CD4-positive, alpha-beta T cell treated with Interleukin-2 at 100 ng/mL for 4 hours (primary cell): ENCODE results near the gene CBX5.
"Not testable (repeated sequence)": the region's sequence is repeated elsewhere in the genome, so short reads cannot be mapped to it uniquely, and the experiment has no call there.

Experiments used
- DNase-seq: peaks from one replicate; pipeline ENCODE4 v3.0.0-alpha.2; 2020; ENCODE audit warnings: low spot score

The CBX5 gene

GRCh38 chr12:54265364-54265812 is 14.5 kb downstream of the CBX5 start:
- no peak for DNase-seq

DNA sequence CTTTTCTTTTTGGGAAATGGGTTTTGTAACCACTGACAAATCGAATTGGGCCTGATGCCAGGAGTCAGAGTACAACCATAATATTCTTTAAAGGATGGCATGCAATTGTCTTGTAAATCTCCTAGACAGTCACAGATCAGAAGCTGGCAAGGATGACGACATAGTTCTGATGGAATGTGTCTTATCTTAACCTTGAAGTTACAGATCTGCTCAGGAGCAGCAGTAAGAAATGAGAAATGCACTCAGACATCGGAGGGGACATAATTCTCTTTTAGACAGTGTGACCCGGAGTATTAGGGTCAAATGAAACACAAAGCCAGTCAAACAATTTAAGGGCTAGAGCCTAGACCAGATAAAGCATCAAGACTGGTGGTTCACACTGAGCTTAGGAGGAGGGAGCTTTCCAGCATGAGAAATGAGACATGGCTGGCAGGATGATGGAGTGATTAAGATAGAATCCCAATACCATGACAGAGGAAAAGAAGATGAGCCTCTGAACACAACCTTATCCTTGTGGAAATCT is 17.5 kb downstream of the CBX5 start:
- DNase-seq: no peak

DNA sequence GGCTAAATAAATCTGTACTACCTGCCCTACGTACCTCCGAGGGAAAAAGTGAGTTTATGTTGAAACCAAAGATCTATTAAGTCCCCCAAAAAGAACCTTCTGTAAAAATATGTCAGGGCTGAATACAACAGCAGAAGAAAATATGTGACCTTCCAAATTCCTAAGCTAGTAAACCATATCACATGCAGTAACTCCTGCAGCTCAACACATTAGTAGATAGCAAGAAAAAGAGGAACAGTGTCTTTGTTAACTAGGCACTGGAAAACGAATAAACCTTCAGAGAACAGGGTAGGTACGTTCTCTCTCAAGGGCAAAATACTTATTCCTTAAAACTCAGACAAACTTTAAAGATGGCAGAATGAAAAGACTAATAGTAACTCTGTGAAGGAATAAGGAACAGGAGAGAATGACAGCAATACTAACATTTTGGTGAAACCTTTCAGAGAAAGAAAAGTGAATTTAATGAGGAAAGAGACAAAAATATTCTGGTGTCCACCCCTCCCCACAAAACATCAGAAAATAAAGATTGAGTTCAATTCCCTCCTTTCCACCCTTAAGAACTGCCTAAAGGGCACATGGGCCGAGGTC is 18.0 kb downstream of the CBX5 start:
- no peak for DNase-seq

- DNase-seq: peak; percentile 22
Measured at GRCh38 chr12:54259194-54260011, 20.5 kb downstream of the CBX5 start.

GRCh38 chr12:54258201-54258681 is 21.7 kb downstream of the CBX5 start:
- no peak for DNase-seq

DNA sequence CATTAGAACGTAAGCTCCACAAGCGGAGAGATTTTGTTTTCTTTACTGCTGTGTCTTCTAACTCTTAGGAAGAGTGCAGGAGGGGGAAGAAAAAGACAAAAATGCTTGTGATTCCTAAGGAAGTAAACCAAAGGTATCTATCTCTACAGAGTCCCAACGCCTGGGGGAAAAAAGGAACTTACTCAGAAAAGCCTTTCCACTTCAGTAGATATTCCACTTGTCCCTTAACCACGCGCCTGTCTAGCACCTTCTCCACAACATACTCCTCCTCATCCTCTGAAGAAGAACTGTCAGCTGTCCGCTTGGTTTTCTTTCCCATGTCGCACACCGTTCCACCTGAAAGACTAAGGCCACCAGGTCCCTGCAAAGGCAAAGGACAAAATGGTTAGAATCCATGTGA is 22.6 kb downstream of the CBX5 start:
- DNase-seq: no peak

- DNase-seq: no peak
Measured at GRCh38 chr12:54253240-54253639, 26.7 kb downstream of the CBX5 start.

DNA sequence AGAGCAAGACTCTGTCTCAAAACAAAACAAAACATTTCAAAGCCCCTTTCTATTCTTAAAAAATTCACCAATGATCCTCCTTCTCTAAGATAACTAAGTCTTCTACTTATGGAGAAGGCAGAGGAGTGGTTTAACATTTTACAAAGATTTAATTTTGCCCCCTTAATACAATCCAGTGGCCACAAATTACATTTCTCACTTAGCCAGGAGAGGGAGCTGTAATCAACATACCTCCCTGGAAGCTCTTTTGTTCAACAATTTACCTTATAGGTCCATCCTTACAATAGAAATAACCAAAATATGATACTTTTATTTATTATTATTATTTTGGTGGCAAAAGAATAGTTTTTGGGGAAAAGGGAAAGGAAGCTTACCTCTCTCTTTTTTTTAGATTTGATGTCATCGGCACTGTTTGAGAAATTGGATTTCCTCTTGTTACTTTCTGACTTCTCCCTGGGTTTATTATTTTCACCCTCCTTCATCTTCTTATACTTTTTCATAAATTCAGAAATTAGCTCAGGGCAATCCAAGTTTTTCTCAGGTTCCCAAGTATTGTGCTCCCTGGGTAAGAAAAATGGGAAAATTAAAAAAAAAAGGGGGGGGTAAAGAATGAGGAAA is 28.1 kb downstream of the CBX5 start:
- peak; percentile 62 for DNase-seq

DNA sequence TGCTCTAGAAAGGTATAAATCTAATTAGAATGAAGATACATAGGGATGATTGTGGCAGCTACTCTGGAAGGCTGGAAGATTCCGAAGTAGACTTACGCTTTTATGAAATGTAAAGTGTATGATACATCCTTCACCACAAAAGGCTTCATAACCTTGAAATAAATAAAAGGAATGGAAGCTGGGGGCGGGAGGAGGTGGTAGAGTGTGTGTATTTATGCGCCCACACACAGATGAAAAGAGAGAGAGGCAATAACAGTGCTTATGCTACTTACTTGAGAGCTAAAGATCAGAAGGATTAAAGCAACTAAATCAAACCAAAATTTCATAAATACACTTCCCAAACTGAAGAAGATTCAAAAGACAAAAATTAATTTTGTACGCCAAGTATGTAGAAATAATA is 30.4 kb downstream of the CBX5 start:
- no peak for DNase-seq

DNA sequence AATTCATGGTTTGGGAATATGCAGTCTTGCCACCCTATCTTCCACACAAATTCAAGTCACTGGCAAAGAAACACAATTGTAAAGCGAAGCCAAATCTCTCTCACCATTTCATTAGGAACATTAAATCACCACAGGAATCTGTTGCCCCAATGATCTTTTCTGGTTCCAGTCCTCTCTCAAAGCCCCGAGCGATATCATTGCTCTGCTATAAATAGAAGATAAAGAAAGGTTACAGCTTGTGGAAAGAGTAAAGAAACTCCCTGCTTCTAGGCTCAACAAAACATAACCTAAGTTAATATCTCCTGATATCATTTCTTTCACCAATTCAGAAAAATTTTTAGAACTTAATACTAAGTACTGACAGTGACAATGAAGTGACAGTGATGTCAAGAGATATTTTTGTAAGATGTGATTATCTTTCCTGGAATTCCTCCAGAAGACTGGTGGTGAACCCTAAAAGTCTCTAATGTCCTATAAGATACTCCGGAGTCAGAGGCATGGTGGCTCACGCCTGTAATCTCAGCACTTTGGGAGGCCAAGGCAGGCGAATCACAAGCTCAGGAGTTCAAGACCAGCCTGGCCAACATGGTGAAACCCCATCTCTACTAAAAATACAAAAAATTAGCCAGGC is 33.8 kb downstream of the CBX5 start:
- DNase-seq: no peak

- DNase-seq: no peak
Measured at GRCh38 chr12:54240971-54241588, 38.8 kb downstream of the CBX5 start.

GRCh38 chr12:54240129-54240528 is 39.8 kb downstream of the CBX5 start:
- DNase-seq: no peak

- no peak for DNase-seq
Measured at GRCh38 chr12:54239620-54240019, 40.3 kb downstream of the CBX5 start.

DNA sequence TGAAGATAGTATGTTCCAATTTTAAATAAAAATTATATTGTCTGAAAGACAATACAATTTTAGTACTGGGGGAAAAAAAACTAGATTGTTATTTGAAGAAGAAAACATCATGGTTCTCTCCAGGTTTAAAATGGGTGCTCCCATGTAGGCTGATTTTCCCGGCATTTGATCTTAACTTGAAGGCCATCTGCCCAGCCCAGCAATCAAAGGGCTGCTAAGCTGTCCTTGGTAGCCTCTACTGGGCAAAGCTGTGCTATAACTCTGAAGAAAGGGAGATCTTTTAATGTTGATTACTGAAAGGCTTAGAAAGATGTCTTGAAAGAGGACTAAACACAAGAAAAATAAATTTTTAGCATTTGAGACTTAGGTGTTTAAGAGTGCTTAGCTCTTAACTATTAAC is 41.4 kb downstream of the CBX5 start:
- no peak for DNase-seq

- no peak for DNase-seq
Measured at GRCh38 chr12:54232790-54233189, 47.1 kb downstream of the CBX5 start.

DNA sequence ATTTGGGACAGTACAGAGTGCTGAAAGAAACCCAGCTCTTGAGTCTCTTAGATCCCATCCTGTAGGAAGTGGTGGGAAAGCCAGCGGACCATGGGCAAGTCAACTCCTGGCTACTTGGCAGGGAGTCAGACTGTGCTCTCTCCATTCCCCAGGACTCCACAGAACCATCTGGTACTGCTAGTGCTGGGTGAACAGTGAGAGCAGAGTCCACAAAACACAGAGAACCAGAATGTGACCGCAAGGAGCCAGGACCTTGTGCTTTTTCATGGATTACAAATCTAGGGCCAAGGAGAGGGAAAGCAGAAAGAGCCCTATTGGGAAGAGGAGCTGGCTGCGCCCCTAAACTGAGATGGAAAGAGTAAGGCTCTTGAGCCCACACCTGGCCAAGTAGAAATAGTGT is 48.7 kb downstream of the CBX5 start:
- not testable (repeated sequence) for DNase-seq

DNA sequence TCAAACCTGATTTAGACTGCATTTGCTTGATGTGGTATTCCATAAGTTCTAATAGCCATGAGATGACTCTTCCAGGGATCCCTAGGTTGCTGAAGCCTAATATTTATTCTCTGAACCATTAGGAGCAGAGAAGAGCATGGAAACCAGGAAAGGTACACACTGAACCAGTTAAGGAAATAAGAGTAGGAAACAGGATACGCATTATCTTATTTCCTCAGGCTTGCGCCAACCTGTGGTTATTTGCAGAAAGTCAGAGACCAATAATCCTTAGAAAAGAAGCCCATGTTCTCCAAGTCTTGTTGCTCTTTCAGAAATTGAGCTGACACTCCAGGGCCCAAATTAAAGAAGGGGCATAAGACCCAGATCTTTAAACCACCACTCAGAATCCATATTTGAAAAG is 49.4 kb downstream of the CBX5 start:
- no peak for DNase-seq

DNA sequence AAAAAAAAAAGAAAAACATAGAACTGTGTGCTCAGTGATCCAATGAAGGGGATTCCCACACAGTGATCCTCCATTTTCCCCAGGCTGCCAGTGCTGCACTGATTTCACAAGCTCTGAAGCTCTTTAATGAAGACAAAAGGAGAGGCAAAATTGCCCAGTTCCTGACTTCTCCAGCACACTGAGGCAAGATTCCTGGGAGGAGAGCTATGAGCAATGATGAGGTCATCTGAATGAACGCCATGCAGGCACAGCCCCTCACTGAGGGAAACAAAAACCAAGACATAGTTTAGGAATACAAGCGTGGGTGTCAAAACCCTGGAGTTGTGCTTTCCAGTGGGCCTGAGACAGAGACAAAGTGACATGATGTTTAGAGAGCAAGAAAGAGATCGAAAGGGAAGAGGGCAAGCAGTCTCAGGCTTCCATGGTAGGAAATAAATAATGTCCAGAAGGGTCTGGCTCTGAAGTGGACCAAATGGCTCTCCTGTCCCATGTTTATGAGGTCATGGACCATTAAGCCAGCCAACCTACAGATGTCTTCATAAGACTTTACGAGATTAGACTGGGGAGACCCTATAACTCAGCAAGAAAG is 50.2 kb downstream of the CBX5 start:
- DNase-seq: no peak

DNA sequence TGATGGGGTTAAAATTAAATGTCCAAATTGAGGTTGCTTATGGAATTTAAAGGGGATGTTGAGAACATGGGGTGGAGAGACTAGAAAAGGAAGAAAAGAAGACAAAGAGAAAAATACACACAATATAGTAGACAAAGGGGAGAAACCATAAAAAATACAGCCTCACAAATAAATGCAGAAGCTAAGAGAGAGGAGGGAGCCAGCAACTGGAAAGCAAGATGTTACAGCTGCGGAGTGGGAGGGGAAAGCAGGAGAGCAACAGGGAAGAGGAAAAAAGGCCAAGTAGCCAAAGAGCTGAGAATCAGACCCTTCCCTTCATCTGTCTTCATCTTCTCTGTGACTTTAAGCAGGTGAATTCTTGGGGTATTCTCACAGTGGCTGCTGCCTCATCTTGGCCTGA is 51.5 kb downstream of the CBX5 start:
- DNase-seq: no peak

- not testable (repeated sequence) for DNase-seq
Measured at GRCh38 chr12:54227927-54228326, 52.0 kb downstream of the CBX5 start.

DNA sequence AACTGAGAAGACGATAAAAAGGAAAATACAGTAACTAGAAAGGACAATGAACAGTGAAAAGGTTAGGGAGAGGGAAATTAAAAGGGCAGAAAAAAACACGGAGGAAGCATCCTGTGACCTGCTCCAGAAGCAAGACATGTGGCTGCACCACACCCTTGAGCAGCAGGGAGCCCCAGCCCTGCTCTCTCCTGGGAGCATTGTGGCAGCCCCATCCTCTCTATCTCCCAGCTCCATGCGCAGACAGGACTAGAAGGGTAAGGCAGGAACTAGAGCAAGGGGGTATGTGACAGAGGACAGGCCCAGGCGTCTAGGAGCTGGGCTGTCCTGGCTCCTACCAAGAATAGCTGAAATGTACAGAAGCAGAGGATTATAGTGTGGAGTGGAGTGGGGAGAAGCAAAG is 52.5 kb downstream of the CBX5 start:
- no peak for DNase-seq

- no peak for DNase-seq
Measured at GRCh38 chr12:54225666-54226065, 54.3 kb downstream of the CBX5 start.
